GM12891 (cell line): ENCODE data around the gene CD22.
A peak's percentile ranks its signal among the peaks of the same experiment; 100 is the strongest.

ENCODE experiments used
- DNase-seq: peaks from one replicate; pipeline ENCODE4 v3.0.0; 2011; ENCODE audit warnings: low spot score; ENCODE audit not compliant: insufficient read length
- FAIRE-seq: peaks from 2 replicates; lab custom pipeline; 2011; peaks lifted over from hg19 to GRCh38; lab: Jason Lieb, UNC
- PAX5 ChIP-seq: IDR thresholded peaks from 2 replicates; pipeline ENCODE4 v1.6.1; 2011; ENCODE audit warnings: low read length, moderate library complexity, mild to moderate bottlenecking; ENCODE audit not compliant: insufficient read depth, severe bottlenecking
- POLR2A ChIP-seq: IDR thresholded peaks from 2 replicates; pipeline ENCODE4 v1.6.1; 2011; ENCODE audit warnings: low read depth, low read length, control low read depth
- POLR2AphosphoS5 ChIP-seq: IDR thresholded peaks from 2 replicates; pipeline ENCODE4 v1.6.1; 2011; ENCODE audit warnings: low read depth, low read length, control low read depth
- POU2F2 ChIP-seq: IDR thresholded peaks from 2 replicates; pipeline ENCODE4 v1.6.1; 2011; ENCODE audit warnings: low read depth, mild to moderate bottlenecking, control low read depth, low read length, moderate library complexity
- SPI1 ChIP-seq: IDR thresholded peaks from 2 replicates; pipeline ENCODE4 v1.6.1; 2011; ENCODE audit warnings: low read depth, low read length, control low read depth
- TAF1 ChIP-seq: IDR thresholded peaks from 2 replicates; pipeline ENCODE4 v1.6.1; 2011; ENCODE audit warnings: low read depth, low read length, control low read depth

The CD22 gene

DNA sequence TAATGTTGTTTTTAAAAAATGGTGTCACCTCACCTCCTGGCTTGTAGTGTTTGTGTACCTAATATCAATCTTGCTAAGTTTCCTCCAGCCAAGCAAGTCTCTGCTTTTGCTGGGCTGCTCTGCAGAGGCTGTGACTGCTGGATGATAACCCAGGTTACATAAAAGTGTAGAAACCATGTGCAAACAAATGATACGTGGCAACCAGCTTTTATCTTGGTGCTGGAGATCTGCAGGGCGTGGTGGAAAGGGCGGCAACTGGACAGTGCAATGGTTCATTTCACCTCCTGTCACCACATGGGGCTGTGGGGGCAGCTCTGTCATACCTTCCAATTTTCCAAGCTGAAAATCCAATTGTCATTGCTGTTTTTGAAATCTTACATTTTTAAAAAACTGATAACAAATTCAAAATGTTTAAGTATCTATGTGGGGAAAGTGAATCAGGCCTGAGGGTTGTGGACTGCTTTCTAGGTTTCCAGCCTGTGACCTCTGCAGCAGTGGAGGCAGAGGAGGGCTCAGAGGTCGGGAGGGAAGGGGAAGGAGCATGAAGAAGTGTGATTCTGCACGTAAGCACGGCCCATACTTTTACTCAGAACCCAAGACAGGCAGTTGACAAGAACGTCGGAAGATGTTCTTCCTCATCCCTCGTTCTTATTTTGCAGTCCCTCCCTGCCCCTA lies 51.6 kb downstream of the CD22 start:
- DNase-seq, result no peak
- FAIRE-seq, result no peak
- no peak for TF ChIP-seq POLR2AphosphoS5
- TF ChIP-seq POU2F2, result no peak
- TF ChIP-seq TAF1, result no peak
- TF ChIP-seq POLR2A, result no peak
- TF ChIP-seq PAX5, result no peak
- TF ChIP-seq SPI1, result no peak

DNA sequence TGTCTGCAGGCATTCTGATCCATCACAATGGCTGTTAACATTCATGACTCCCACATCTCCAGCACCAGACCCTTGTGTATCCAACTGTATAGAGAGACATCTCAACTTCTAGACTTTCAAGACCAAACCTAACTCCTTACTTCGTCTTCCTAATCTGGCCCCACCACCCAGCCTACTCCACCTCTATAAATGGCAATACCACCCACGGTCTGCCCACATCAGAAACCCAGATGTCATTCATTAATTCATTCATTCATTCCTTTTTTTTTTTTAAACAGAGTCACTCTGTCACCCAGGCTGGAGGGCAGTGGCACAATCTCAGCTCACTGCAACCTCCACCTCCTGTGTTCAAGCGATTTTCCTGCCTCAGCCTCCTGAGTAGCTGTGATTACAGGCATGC lies 52.3 kb downstream of the CD22 start:
- FAIRE-seq (no peak), DNase-seq (no peak)
- no peak for TF ChIP-seq PAX5
- TF ChIP-seq SPI1, result no peak
- no peak for TF ChIP-seq TAF1
- no peak for TF ChIP-seq POLR2A
- no peak for TF ChIP-seq POU2F2
- no peak for TF ChIP-seq POLR2AphosphoS5

DNA sequence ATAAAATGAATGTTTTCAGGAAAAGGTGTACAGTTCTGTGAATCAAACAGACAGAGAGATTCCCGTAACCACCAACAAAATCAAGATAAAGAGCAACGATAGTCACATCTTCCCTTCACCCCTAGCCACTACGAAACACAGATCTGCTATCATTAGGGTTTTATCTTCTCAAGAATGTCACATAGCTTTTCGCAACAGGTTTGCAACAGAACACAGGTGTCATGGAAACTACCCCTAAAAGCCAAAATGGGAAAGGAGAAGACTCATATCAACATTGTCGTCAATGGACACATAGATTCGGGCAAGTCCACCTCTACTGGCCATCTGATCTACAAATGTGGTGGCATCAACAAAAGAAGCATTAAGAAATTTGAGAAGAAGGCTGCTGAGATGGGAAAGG lies 52.9 kb downstream of the CD22 start:
- FAIRE-seq, result no peak
- no peak for DNase-seq
- TF ChIP-seq POLR2AphosphoS5 (no peak), PAX5 (no peak), TAF1 (no peak), POU2F2 (no peak), POLR2A (no peak), SPI1 (no peak)

DNA sequence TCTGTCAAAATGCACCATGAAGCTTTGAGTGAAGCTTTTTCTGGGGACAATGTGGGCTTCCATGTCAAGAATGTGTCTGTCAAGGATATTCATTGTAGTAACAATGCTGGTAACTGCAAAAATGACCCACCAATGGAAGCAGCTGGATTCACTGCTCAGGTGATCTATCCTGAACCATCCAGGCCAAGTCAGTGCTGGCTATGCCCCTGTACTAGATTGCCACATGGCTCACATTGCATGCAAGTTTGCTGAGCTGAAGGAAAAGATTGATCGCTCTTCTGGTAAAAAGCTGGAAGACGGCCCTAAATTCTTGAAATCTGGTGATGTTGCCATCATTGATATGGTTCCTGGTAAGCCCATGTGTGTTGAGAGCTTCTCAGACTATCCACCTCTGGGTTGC lies 54.5 kb downstream of the CD22 start:
- no peak for DNase-seq
- no peak for FAIRE-seq
- no peak for TF ChIP-seq PAX5
- TF ChIP-seq SPI1, result no peak
- no peak for TF ChIP-seq POLR2A
- no peak for TF ChIP-seq POU2F2
- TF ChIP-seq POLR2AphosphoS5, result no peak
- no peak for TF ChIP-seq TAF1

DNA sequence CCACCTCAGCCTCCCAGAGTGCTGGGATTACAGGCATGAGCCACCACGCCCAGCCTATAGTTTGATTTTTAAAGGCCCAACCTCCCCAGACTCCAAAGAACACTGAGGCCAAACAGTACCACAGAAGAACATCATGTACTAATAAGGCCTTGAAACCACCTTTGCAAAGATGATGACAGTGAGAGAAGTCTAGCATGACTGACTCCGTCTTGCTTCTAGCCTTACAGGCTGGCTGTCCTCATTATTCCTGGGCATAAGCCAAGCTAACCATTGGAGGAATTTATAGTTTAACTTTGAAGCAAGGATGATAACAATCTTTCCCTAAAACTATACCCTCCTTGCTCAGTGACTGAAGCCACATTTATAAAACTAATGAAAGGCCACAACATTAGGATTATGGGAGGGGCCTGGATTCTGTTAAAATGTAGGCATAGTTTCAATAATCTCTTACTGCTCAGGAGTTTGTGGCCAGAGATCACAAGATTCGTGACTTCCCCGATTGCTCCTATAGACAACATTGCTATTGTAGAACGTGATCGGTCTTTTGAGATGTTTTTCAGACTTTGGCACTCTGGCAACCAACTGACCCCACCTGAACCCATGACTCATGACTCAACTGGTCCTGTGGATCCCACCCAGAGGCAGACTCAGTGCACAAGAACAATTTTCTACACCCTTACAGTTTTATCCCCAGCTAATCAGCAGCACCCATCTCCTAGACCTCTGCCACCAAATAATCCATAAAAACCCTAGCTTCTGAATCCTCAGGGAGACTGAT lies 59.5 kb downstream of the CD22 start:
- DNase-seq (no peak), FAIRE-seq (peak; percentile 43)
- TF ChIP-seq POLR2AphosphoS5, result no peak
- TF ChIP-seq TAF1, result no peak
- no peak for TF ChIP-seq POU2F2
- no peak for TF ChIP-seq SPI1

DNA sequence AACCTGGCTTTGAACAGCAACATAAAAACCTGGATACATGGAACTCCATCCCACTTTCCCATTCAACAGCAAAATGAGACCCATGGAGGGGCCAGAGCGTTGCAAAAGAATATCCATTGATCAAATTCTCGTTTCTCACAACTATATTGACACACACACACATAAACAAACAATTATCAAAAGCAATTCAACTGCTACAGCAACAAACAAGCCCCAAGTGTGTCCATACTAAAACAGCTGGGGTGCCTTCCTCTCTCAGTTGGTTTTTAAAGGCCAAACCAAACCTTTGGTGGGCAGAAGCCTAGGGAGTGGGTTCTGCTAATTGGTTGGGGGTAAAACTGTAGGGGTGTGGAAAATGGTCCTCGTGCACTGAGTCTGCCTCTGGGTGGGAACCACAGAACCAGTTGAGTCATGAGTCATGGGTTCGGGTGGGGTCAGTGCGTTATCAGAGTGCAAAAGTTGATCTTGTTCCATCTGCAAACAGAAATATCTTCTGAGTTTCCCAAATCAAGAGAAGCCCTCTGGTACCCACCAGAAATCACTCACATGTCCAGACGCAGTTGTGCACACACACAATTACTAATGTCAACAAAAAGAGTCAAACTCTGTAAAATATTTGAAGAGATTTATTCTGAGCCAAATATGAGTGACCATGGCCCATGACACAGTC lies 60.3 kb downstream of the CD22 start:
- DNase-seq, result no peak
- TF ChIP-seq TAF1, result no peak
- FAIRE-seq, result no peak

DNA sequence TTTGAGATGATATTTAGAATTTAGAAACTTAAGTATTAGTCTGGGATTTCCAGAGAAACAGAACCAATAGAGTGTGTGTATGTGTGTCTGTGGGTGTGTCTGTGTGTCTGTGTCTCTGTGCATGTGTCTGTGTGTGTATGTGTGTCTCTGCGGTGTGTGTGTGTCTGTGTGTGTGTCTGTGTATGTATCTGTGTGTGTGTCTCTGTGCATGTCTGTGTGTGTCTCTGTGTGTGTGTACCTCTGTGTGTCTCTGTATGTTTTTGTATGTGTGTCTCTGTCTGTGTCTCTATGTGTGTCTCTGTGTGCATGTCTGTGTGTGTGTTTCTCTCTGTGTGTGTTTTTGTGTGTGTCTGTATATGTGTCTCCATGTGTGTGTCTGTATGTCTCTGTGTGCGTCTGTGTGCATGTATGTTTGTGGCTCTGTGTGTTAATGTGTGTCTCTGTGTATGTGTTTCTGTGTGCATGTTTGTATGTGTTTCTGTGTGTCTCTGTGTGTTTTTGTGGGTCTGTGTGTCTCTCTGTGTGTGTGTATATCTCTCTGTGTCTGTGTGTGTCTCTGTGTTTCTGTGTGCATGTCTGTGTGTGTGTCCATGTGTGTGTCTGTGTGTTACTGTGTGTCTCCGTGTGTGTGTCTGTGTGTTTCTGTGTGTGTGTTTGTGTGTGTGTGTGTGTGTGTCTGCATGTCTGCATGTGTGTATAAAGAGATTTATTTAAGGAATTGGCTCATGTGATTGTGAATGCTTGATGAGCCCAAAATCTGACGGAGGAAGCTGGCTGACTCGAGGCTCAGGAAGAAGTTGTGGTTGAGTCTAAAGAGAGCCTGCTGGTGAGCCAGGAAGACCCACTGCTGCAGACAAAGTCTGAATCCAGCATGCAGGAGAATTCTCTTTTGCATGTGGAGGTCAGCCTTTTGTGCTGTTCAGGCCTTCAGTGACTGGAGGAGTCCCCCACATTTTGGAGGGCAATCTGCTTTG lies 64.0 kb downstream of the CD22 start:
- TF ChIP-seq SPI1 (no peak), POLR2AphosphoS5 (no peak), POU2F2 (no peak), TAF1 (no peak), PAX5 (no peak), POLR2A (no peak)
- FAIRE-seq (peak; percentile 76), DNase-seq (no peak)

DNA sequence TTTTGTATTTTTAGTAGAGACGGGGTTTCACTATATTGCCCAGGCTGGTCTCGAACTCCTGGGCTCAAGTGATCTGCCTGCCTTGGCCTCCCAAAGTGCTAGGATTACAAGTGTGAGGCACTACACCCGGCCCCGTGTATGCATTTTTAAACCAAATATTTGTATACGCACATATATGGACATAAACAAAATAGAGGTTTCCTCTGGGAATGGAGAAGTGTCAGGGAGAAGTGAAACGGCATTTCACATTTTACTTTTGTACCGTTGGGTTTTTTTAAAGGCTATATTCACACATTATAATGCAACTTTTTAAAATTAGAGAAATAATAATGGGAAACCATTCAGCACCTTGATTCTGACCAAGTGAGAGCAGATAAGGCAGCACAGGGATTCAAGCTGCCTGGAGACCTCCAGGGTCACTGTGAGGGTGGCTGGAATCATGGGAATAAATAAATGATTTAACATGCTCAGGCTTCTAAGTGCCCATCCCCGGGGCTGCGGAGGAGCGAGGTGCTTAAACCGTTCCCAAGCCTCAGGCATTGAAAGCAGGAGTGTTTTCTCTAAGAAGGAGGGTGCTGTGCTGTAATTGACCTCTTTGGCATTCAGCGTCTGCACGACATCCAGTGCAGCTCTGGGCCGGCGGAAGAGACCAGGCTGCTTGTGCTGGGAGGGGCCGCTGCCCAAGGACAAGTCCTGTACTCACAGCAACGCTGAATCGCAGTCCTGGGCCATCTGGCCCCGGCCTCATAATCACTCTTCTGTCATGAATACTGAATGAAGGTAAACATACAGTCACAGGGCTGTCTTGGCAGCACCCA lies 66.6 kb downstream of the CD22 start:
- DNase-seq (no peak), FAIRE-seq (no peak)
- TF ChIP-seq TAF1 (no peak), SPI1 (no peak), POU2F2 (no peak), POLR2A (no peak), POLR2AphosphoS5 (no peak), PAX5 (no peak)

DNA sequence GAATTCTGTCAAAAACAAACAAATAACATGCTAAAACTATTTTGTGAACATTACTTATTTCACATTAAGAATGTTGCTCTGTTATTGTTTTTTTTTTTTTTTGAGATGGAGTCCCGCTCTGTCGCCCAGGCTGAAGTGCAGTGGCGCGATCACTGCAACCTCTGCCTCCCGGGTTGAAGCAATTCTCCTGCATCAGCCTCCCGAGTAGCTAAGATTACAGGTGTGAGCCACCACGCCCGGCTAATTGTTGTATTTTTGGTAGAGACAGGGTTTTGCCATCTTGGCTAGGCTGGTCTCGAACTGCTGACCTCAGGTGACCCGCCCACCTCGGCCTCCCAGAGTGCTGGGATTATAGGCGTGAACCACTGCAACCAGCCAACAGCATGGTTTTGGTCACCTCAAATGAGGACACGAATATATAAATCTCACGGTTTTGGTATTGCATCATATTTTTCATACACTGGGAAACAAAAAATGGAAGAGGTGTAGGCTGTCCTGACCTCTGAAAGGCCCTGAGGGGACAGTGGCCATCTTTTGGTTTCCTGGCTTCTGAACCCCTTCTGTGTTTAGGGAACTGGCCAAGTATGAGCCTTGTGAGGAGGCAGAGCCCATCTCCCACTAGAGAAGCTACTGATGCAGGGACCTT lies 67.4 kb downstream of the CD22 start:
- FAIRE-seq (no peak), DNase-seq (no peak)
- TF ChIP-seq SPI1 (no peak), POU2F2 (no peak), TAF1 (no peak), PAX5 (no peak), POLR2AphosphoS5 (no peak), POLR2A (no peak)
